Measurements from ENCODE around the gene THOC6. TPM values are rescaled to one million over a fixed set of nuclear protein-coding genes. Genes with fewer than 3 reads are reported as not detected.
"Not testable (repeated sequence)": the region's sequence is repeated elsewhere in the genome, so short reads cannot be mapped to it uniquely, and the experiment has no call there.

Gene THOC6
- total RNA-seq, 1 donor from 2014 or later = 30.2 TPM

- no peak overlapping the region for H3K4me3 Mint-ChIP-seq (ENCODE audit: unreplicated experiment)
- H3K27me3 Mint-ChIP-seq (ENCODE audit: unreplicated experiment) = peaks cover 9% of the 10 kb centered on the region
- no peaks in the 10 kb centered on the region for H3K36me3 Mint-ChIP-seq (ENCODE audit: unreplicated experiment)
- TF ChIP-seq CTCF (IDR thresholded peaks at IDR 0.05; ENCODE audit: partially characterized antibody, unreplicated experiment) = no peak
- DNase-seq = no peak
- H3K4me1 Mint-ChIP-seq (ENCODE audit: low read depth, unreplicated experiment) = peaks cover 5% of the 10 kb centered on the region
- H3K27ac Mint-ChIP-seq (ENCODE audit: unreplicated experiment) = no peak overlapping the region
- peaks cover 4% of the 10 kb centered on the region for H3K9me3 Mint-ChIP-seq (ENCODE audit: unreplicated experiment)
These were observed 47.8 kb downstream of the THOC6 start for GRCh38 chr16:3071655-3072054.

- H3K4me3 Mint-ChIP-seq (ENCODE audit: unreplicated experiment); H3K27me3 Mint-ChIP-seq (ENCODE audit: unreplicated experiment); H3K27ac Mint-ChIP-seq (ENCODE audit: unreplicated experiment); H3K4me1 Mint-ChIP-seq (ENCODE audit: low read depth, unreplicated experiment); DNase-seq; H3K9me3 Mint-ChIP-seq (ENCODE audit: unreplicated experiment); H3K36me3 Mint-ChIP-seq (ENCODE audit: unreplicated experiment): not testable (repeated sequence)
These were observed 48.3 kb downstream of the THOC6 start for GRCh38 chr16:3072148-3072547.

- not testable (repeated sequence) for H3K27ac Mint-ChIP-seq (ENCODE audit: unreplicated experiment); H3K4me1 Mint-ChIP-seq (ENCODE audit: low read depth, unreplicated experiment); H3K27me3 Mint-ChIP-seq (ENCODE audit: unreplicated experiment); H3K36me3 Mint-ChIP-seq (ENCODE audit: unreplicated experiment); DNase-seq; H3K9me3 Mint-ChIP-seq (ENCODE audit: unreplicated experiment); H3K4me3 Mint-ChIP-seq (ENCODE audit: unreplicated experiment)
These were observed 48.9 kb downstream of the THOC6 start for GRCh38 chr16:3072576-3073263.

- TF ChIP-seq CTCF (IDR thresholded peaks at IDR 0.05; ENCODE audit: partially characterized antibody, unreplicated experiment) = no peak
- Mint-ChIP-seq H3K27me3 (ENCODE audit: unreplicated experiment) (peaks cover 8% of the 10 kb centered on the region), H3K36me3 (ENCODE audit: unreplicated experiment) (no peaks in the 10 kb centered on the region), H3K4me1 (ENCODE audit: low read depth, unreplicated experiment) (peaks cover 5% of the 10 kb centered on the region), H3K4me3 (ENCODE audit: unreplicated experiment) (peak overlapping the region; percentile 5), H3K9me3 (ENCODE audit: unreplicated experiment) (peaks cover 2% of the 10 kb centered on the region), H3K27ac (ENCODE audit: unreplicated experiment) (no peak overlapping the region)
- DNase-seq = no peak
These were observed 49.6 kb downstream of the THOC6 start for GRCh38 chr16:3073448-3073847.

- peaks cover 8% of the 10 kb centered on the region for H3K27me3 Mint-ChIP-seq (ENCODE audit: unreplicated experiment)
- H3K4me3 Mint-ChIP-seq (ENCODE audit: unreplicated experiment) = no peak overlapping the region
- no peaks in the 10 kb centered on the region for H3K36me3 Mint-ChIP-seq (ENCODE audit: unreplicated experiment)
- H3K4me1 Mint-ChIP-seq (ENCODE audit: low read depth, unreplicated experiment) = peaks cover 5% of the 10 kb centered on the region
- no peak for TF ChIP-seq CTCF (IDR thresholded peaks at IDR 0.05; ENCODE audit: partially characterized antibody, unreplicated experiment)
- DNase-seq = no peak
- peaks cover 2% of the 10 kb centered on the region for H3K9me3 Mint-ChIP-seq (ENCODE audit: unreplicated experiment)
- no peak overlapping the region for H3K27ac Mint-ChIP-seq (ENCODE audit: unreplicated experiment)
These were observed 51.2 kb downstream of the THOC6 start for GRCh38 chr16:3074860-3075522.

GRCh38 chr16:3075523-3075915 is 51.7 kb downstream of the THOC6 start:
- no peak for TF ChIP-seq CTCF (IDR thresholded peaks at IDR 0.05; ENCODE audit: partially characterized antibody, unreplicated experiment)
- H3K36me3 Mint-ChIP-seq (ENCODE audit: unreplicated experiment) = no peaks in the 10 kb centered on the region
- H3K4me1 Mint-ChIP-seq (ENCODE audit: low read depth, unreplicated experiment) = peaks cover 5% of the 10 kb centered on the region
- no peak overlapping the region for H3K27ac Mint-ChIP-seq (ENCODE audit: unreplicated experiment)
- peaks cover 8% of the 10 kb centered on the region for H3K27me3 Mint-ChIP-seq (ENCODE audit: unreplicated experiment)
- DNase-seq = no peak
- H3K4me3 Mint-ChIP-seq (ENCODE audit: unreplicated experiment) = no peak overlapping the region
- H3K9me3 Mint-ChIP-seq (ENCODE audit: unreplicated experiment) = peaks cover 2% of the 10 kb centered on the region

- not testable (repeated sequence) for H3K4me3 Mint-ChIP-seq (ENCODE audit: unreplicated experiment); H3K4me1 Mint-ChIP-seq (ENCODE audit: low read depth, unreplicated experiment); DNase-seq; H3K27ac Mint-ChIP-seq (ENCODE audit: unreplicated experiment); H3K9me3 Mint-ChIP-seq (ENCODE audit: unreplicated experiment); H3K36me3 Mint-ChIP-seq (ENCODE audit: unreplicated experiment)
- peaks cover 11% of the 10 kb centered on the region for H3K27me3 Mint-ChIP-seq (ENCODE audit: unreplicated experiment)
These were observed 52.1 kb downstream of the THOC6 start for GRCh38 chr16:3075946-3076345.
